Inferior parietal cortex (tissue), 1 donor: ENCODE measurements around the gene CRYL1.

Experiments
- DNase-seq: peaks from one replicate; pipeline ENCODE4 v3.0.0-alpha.2; 2016; ENCODE audit errors: extremely low spot score

CRYL1 gene

DNA sequence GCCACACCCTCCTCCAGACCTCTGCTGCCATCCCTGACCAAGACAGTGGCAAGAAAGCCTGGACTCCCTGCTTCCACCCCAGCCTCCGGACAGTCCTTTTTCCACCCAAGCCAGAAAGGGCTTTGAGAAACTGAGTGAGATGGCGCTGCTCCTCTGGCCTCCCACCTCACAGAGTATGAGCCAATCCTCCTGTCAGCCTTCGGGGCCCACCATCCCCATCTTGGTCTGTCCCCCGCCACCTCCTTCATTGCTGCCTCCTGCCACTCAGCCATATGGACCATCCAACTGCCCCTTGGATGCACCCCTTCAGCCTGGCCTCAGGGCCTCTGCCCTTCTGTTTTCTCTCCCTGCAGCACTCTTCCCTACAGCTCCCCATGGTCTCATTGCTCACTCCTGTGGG lies 125.7 kb downstream of the CRYL1 start:
- DNase-seq = no peak

- no peak for DNase-seq
Measured at GRCh38 chr13:20399515-20399914, 126.1 kb downstream of the CRYL1 start.

GRCh38 chr13:20398459-20398858 lies 127.2 kb downstream of the CRYL1 start:
- DNase-seq = no peak

GRCh38 chr13:20397896-20398295 lies 127.8 kb downstream of the CRYL1 start:
- DNase-seq = no peak

GRCh38 chr13:20395061-20395916 lies 130.4 kb downstream of the CRYL1 start:
- no peak for DNase-seq

- no peak for DNase-seq
Measured at GRCh38 chr13:20394506-20394905, 131.2 kb downstream of the CRYL1 start.

DNA sequence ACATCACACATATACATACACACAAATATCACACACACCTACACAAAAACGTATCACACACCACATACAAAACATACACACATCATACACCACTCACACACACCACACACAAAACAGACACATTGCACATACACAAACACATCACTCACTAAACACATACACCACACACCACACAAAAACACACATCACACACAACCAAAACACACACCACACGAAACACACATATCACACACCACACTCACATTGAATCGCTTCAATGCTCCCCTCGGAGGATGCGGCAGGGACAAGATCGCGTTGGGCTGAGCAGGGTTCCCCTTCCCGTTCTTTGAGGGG lies 131.5 kb downstream of the CRYL1 start:
- DNase-seq = no peak

GRCh38 chr13:20393273-20394168 lies 132.1 kb downstream of the CRYL1 start:
- no peak for DNase-seq

GRCh38 chr13:20392530-20392929 lies 133.1 kb downstream of the CRYL1 start:
- no peak for DNase-seq

- DNase-seq = no peak
Measured at GRCh38 chr13:20391597-20392452, 133.8 kb downstream of the CRYL1 start.

DNA sequence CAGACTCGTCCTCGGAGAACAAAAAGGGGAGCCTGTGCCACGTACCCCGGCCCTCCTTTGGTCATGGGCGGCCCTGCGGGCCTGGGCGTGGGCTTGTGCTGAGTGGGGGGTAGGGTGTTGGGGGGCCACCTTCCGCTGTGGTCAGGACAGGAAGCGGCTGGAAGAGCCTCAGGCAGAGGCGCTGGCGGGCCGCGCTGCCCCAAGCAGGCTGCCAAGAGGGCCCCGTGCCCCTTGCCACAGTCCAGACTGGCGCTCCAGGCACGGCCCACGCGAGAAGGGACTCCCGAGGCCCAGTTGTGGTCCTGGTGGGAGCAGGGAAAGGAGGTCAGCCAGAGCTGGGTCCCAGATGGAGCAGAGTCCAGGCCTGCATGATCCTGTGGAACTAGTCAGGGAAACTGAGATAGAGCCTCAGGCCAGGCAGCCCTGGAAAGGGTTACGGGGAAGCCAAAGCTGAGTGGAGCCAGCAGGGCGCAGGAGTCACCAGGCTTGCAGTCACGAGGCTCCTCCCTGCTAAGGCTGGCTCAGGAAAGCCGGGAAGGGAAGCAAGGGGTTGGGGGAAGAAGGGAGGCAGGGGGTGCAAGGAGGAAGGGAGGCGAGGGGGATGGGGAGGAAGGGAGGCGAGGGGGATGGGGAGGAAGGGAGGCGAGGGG lies 135.0 kb downstream of the CRYL1 start:
- DNase-seq = no peak

GRCh38 chr13:20389696-20390525 lies 135.7 kb downstream of the CRYL1 start:
- DNase-seq = no peak

- no peak for DNase-seq
Measured at GRCh38 chr13:20388184-20388583, 137.5 kb downstream of the CRYL1 start.

- DNase-seq = no peak
Measured at GRCh38 chr13:20387441-20387971, 138.2 kb downstream of the CRYL1 start.

DNA sequence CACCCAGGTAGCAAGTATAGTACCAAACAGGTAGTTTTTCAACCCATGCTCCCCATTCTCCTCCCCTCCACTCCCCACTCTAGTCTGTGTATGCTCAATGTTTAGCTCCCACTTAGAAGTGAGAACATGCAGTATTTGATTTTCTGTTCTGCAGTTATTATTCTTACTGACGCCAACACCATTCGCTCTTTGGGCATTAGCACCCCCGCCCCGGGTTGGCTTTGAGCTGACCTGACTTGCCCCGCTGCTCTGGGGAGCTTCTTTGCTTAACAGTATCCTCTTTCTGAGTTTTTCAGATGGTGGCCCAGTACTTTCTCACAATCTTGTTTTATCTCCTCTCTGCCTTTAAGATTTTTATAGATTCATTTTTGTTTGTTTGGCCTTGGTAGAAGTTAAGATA lies 138.7 kb downstream of the CRYL1 start:
- DNase-seq = no peak

DNA sequence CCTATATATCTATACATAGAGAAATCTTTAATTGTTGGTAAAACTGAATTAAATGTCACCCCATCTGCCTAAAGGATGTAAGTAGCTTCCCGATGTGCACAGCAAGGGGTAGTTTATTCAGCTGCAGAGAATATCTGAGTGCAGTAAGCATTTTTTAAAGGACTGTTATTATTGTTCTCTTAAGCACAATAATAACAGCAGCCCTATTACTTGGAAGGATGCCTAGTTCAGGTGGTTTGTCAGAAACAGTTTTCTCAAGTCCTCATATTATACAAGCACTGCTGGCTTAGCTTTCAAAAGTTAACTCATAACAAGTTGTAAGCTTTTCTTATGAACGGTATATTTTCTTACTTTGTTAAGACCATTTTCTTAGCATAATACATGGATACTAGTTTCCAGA lies 142.6 kb downstream of the CRYL1 start:
- no peak for DNase-seq

GRCh38 chr13:20381401-20381800 lies 144.3 kb downstream of the CRYL1 start:
- DNase-seq = no peak

- no peak for DNase-seq
Measured at GRCh38 chr13:20378721-20379120, 146.9 kb downstream of the CRYL1 start.

DNA sequence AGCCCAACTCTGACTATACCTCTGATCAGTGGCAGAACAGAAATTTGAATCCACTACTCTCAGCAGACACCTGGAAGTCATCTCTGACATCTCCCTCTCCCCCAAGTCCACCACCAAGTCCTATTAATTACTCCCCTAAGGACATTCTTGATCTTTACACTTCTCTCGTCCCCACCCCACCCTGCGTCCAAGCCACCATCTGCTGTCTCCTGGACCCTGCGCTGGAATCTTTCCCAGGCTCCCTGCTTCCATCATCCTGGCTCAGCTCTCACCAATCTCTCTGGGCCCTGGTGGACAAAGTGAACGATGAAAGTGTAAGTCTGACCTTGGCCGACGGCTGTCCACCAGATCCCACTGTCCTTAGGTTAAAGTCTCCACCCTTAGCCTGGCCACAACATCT lies 147.9 kb downstream of the CRYL1 start:
- no peak for DNase-seq

DNA sequence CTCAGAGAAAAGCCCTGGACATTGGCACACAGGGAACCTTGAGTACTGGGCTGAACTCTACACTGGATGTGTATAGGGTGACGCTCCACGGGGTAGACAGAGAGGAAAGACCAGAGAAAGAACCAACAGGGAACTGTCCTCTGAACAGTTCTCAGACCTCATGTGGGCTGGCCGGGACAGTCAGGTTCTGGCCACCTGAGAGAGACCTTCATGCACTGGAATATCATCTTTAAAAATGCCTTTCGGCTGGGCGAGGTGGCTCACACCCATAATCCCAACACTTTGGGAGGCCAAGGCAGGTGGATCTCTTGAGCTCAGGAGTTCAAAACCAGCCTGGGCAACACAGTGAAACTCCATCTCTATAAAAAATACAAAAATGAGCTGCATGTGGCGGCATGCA lies 149.8 kb downstream of the CRYL1 start:
- no peak for DNase-seq
